BJ (cell line): ENCODE measurements around the gene BICD2. TPM values are rescaled to one million over a fixed set of nuclear protein-coding genes. Genes with fewer than 3 reads are reported as not detected.

Source experiments
- CTCF ChIA-PET: fragments of 350-600 bp; formaldehyde crosslinking; extraction: SDS; loops from one replicate; lab custom pipeline; 2021; ENCODE audit warnings: antibody characterized with exemption, inconsistent platforms; lab: Yijun Ruan, JAX
- POLR2A ChIA-PET: fragments of 300-600 bp; sonication (Branson Sonifier 250); formaldehyde crosslinking; extraction: SDS; loops from one replicate; lab custom pipeline; 2021; ENCODE audit warnings: antibody characterized with exemption; lab: Charles Lee
- DNase-seq: peaks from one replicate; pipeline ENCODE4 v3.0.0-alpha.2; 2011; ENCODE audit warnings: low read depth
- H3K27me3 ChIP-seq: 2 replicates; pipeline ENCODE4 v1.6.0; 2011; ENCODE audit warnings: low read length; ENCODE audit not compliant: control insufficient read depth, insufficient read depth
- H3K36me3 ChIP-seq: 2 replicates; pipeline ENCODE4 v1.5.1; 2011; ENCODE audit warnings: low read length; ENCODE audit not compliant: control insufficient read depth, insufficient read depth
- H3K4me3 ChIP-seq: 2 replicates; pipeline ENCODE4 v1.5.1; 2011; ENCODE audit warnings: low read depth, mild to moderate bottlenecking, control low read depth, low read length
- polyA plus RNA-seq: library from polyadenylated mRNA; depleted of rRNA; stranded (reverse); fragments of >200 nt; gene quantifications from 2 replicates; pipeline ENCODE4 v1.2.3, GENCODE V29; 2011
- TF ChIP-seq, protein P1 (sequence below): IDR thresholded peaks from 2 replicates; pipeline ENCODE4 v1.5.1; 2011; ENCODE audit warnings: low read depth, mild to moderate bottlenecking, control low read depth, inconsistent platforms, low read length, moderate library complexity; ENCODE audit not compliant: insufficient read depth

The BICD2 gene
- polyA plus RNA-seq, 1 experiment: 11.6 TPM

DNA sequence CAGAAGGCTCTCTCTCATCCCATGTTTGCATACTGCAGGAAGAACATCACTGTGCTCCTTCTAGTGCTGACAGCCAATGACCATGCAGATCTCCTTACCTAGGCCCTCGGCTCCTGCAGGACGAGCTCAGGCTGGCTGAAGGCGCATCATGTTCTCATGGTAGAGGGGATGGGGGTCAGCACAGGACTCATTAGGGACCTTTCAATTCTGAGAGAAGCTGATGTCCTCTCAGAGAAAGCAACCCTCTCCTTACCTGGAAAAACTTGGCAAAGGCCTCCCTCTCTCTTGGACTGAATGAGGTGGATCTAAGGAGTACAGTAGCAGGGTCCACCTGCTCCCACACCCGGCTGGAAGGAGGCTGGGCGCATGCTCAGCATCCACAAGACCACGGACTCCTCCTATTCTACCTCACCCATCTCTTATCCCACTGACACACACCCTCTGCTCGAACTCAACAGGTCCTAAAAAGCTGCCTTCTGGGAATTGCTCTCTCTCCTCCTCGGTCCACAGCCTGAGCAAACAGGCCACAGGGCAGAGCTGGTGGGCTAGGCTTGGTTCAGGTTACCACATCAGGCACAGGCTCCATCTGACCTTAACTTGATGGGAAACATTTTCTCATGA, 97.6 kb downstream of the BICD2 start:
- no peaks in the 10 kb centered on the region for H3K27me3 ChIP-seq
- peaks cover 2% of the 10 kb centered on the region; the same call in 1 of the 2 replicates for H3K36me3 ChIP-seq
- ChIA-PET CTCF (interaction anchor here (0.6 to 0.8 kb wide), 2 partner anchors 32 to 123 kb away, joined by 3 to 4 read pairs; no protein-coding TSS in a partner anchor), POLR2A (no interaction called here)
- TF ChIP-seq, protein P1, sequence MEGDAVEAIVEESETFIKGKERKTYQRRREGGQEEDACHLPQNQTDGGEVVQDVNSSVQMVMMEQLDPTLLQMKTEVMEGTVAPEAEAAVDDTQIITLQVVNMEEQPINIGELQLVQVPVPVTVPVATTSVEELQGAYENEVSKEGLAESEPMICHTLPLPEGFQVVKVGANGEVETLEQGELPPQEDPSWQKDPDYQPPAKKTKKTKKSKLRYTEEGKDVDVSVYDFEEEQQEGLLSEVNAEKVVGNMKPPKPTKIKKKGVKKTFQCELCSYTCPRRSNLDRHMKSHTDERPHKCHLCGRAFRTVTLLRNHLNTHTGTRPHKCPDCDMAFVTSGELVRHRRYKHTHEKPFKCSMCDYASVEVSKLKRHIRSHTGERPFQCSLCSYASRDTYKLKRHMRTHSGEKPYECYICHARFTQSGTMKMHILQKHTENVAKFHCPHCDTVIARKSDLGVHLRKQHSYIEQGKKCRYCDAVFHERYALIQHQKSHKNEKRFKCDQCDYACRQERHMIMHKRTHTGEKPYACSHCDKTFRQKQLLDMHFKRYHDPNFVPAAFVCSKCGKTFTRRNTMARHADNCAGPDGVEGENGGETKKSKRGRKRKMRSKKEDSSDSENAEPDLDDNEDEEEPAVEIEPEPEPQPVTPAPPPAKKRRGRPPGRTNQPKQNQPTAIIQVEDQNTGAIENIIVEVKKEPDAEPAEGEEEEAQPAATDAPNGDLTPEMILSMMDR: no peak
- no peak for DNase-seq
- no peak overlapping the region for H3K4me3 ChIP-seq

DNA sequence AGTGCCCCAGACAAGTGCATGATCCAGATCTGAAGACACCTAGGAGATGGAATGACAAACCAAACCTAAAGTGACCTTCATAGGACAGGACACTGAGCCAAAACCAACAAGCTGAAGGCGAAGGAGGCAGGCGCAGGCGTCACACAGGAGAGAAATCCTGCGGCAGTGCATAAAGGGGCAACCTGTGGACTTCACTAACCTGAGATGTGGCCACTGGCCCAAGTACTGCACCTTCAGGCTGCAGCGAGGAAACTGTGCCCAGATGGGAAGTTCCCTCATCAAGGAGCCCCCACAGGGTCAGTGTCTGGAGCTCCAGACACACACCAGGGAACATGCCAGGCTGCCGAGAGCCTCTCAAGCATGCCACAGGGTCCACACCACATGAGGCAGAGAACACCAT, 98.4 kb downstream of the BICD2 start:
- DNase-seq: no peak
- Histone ChIP-seq H3K36me3 (peaks cover 2% of the 10 kb centered on the region), H3K4me3 (no peak overlapping the region), H3K27me3 (no peaks in the 10 kb centered on the region)
- CTCF ChIA-PET: interaction anchor here (0.6 to 0.7 kb wide), 2 partner anchors 8 to 31 kb away, joined by 3 read pairs; no protein-coding TSS in a partner anchor
- POLR2A ChIA-PET: no interaction called here
- TF ChIP-seq, protein P1: no peak

DNA sequence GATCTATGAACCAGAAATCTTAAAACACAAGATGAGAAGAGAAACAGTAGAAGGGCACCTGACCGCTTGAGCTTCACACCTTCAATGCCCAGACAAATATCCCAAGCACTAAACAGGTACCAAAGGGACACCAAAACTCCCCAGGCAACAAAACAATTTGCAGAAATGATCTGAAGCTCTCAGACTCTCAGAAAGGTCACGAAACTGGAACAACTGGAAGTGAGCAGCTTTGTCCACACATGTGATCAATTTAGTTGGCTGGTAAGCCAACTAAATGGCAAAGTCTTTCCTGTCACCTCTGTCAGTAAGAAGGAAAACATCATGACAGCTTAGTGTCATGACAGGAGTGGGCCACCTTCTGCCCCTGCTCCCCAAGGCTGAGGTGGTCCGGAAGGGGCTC, 98.8 kb downstream of the BICD2 start:
- TF ChIP-seq, protein P1: no peak
- ChIA-PET CTCF (interaction anchor here (0.7 kb wide), 1 partner anchor 8 kb away, joined by 3 read pairs; no protein-coding TSS in a partner anchor), POLR2A (no interaction called here)
- no peaks in the 10 kb centered on the region for H3K27me3 ChIP-seq
- H3K36me3 ChIP-seq: peaks cover 2% of the 10 kb centered on the region
- no peak for DNase-seq
- no peak overlapping the region for H3K4me3 ChIP-seq

DNA sequence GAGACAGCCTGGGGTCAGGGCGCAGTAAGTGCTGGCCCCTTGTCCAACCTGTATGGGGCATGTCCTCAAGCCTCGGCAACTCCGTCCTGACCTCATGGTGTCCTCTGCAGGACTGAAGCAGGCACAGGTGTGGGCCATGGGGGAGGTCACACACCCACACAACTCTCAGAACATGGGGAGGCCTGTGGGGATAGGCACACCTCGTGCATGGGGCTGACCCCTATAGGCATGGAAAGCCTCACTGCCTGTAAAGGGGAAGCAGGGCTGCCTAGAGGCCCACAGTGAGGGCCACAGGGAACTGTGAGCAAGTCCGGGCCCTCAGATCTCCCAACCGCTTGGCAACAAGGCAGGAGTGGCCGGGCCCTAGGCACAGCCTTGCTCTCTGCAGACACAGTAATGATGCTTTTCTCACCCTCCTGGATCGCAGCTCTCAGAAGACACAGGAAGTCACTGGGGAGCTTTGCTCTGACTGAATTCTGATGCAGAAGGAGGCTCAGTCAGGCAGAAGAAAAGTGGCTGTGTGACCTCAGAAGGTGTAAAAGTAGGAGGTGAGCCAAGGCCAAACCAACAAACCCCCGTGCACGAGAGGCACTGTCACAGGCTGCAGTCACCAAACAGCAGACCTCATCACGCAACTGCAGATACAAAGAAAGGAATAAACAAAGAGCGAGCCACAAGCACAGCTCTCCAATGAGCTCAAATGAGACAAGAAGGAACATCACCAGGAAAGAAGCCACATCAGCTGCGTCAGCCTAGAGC, 100.1 kb downstream of the BICD2 start:
- CTCF ChIA-PET: interaction anchor here (1.0 kb wide), 1 partner anchor 51 kb away, joined by 3 read pairs; no protein-coding TSS in a partner anchor
- POLR2A ChIA-PET: no interaction called here
- peaks cover 3% of the 10 kb centered on the region for H3K36me3 ChIP-seq
- no peak for DNase-seq
- H3K4me3 ChIP-seq: no peak overlapping the region
- TF ChIP-seq, protein P1: no peak
- no peaks in the 10 kb centered on the region for H3K27me3 ChIP-seq

DNA sequence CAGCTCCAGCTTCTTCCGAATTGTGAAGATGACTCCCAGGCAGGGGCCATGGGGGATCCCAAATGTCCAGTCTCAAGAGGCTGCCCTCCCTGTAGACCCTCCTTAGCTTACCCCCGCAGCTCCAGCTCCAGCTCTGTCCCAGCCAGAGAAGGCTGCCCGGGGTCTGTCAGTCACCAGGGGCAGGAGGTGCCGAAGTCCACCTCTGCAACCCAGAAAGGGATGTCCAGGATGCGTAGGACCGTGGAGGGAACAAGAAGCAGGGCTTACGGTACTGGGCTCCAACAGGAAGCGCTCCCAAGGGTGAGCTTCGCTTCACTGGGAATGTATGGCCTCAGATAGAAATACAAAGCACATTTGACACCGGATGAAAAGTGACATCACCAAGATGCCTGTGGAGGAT, 100.7 kb downstream of the BICD2 start:
- CTCF ChIA-PET: interaction anchor here (1.0 kb wide), 1 partner anchor 29 kb away, joined by 3 read pairs; no protein-coding TSS in a partner anchor
- Histone ChIP-seq H3K36me3 (peaks cover 3% of the 10 kb centered on the region), H3K27me3 (no peaks in the 10 kb centered on the region), H3K4me3 (no peak overlapping the region)
- no peak for DNase-seq
- POLR2A ChIA-PET: no interaction called here
- TF ChIP-seq, protein P1: no peak
